MM.1S (cell line): ENCODE measurements around the gene INPP4B.

Experiments used
- CTCF ChIP-seq: fragments of 300-600 bp; sonication (generic); IDR thresholded peaks from 2 replicates; pipeline ENCODE4 v1.5.1; 2016; ENCODE audit warnings: antibody characterized with exemption, low read length, mixed read lengths
- EZH2 ChIP-seq: fragments of 300-600 bp; sonication (generic); optimal IDR thresholded peaks from 2 replicates; pipeline ENCODE3; 2017; ENCODE audit warnings: low read depth, mild to moderate bottlenecking, antibody characterized with exemption, low read length, mixed read lengths
- EZH2phosphoT487 ChIP-seq: fragments of 300-600 bp; sonication (generic); IDR thresholded peaks from 2 replicates; pipeline ENCODE4 v1.6.1; 2018; ENCODE audit warnings: antibody characterized with exemption, low read length

DNA sequence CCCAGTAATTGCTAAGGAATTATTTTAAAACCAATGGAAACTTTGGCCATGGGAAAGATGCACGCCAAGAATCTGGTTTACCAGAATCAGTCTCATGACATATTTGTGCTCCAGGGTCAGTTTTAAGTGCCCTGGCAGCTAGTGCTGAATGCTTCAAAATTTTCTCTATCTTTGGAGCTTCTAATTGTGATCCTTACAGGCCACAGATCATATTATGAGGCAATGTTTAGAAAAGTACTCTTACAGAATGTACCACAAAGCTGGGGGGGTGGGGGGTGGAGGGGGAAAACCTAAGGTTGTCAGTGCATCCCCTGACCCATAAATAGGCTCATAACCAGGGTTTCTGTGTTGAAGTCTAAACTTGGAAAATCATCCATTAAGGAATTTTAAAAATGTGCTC, 514.5 kb downstream of the INPP4B start:
- TF ChIP-seq CTCF: no peak
- TF ChIP-seq EZH2: no peak
- no peak for TF ChIP-seq EZH2phosphoT487
